GM12878 (cell line): ENCODE results near the gene LRRC4B. TPM values are rescaled to one million over a fixed set of nuclear protein-coding genes. Genes with fewer than 3 reads are reported as not detected.
A peak's percentile ranks its signal among the peaks of the same experiment; 100 is the strongest.

Experiments
- ASH2L ChIP-seq: fragments of 300-600, 200-600 bp; sonication (generic); IDR thresholded peaks from 2 replicates; pipeline ENCODE4 v1.6.1; 2017; ENCODE audit warnings: low read depth, mild to moderate bottlenecking, borderline replicate concordance
- CBFB ChIP-seq: IDR thresholded peaks from 2 replicates; pipeline ENCODE4 v1.6.1; 2016; ENCODE audit warnings: antibody characterized with exemption, low read depth
- CHD2 ChIP-seq: IDR thresholded peaks from 2 replicates; pipeline ENCODE4 v1.6.1; 2011; ENCODE audit warnings: low read depth, low read length, improper control_type of control experiment, borderline replicate concordance
- CREB1 ChIP-seq: IDR thresholded peaks from 2 replicates; pipeline ENCODE4 v1.6.1; 2012; ENCODE audit warnings: low read depth, mild to moderate bottlenecking, inconsistent platforms
- DPF2 ChIP-seq: fragments of 450-650 bp; IDR thresholded peaks from 2 replicates; pipeline ENCODE4 v1.6.1; 2017; ENCODE audit warnings: mild to moderate bottlenecking
- EP300 ChIP-seq, 2 experiments: fragments of 150-350 bp in 1 of 2; IDR thresholded peaks; 2 replicates each; pipeline ENCODE4 v1.6.1; 2011 to 2012; ENCODE audit warnings: low read depth in 2 of 2, low read length in 2 of 2, borderline replicate concordance in 1 of 2, improper control_type of control experiment in 1 of 2, inconsistent platforms in 1 of 2; ENCODE audit not compliant: control insufficient read depth in 1 of 2
- FOXM1 ChIP-seq: IDR thresholded peaks from 2 replicates; pipeline ENCODE4 v1.6.1; 2012; ENCODE audit warnings: low read depth, mild to moderate bottlenecking, inconsistent platforms, low read length, moderate library complexity
- GATAD2B ChIP-seq: fragments of 450-650 bp; conservative IDR thresholded peaks from 2 replicates; pipeline ENCODE4 v1.6.1; 2017; ENCODE audit warnings: low read depth, mild to moderate bottlenecking, moderate library complexity
- MYC ChIP-seq: IDR thresholded peaks from 2 replicates; pipeline ENCODE4 v1.6.1; 2011; ENCODE audit warnings: mild to moderate bottlenecking, low read length, moderate library complexity, inconsistent platforms; ENCODE audit not compliant: insufficient read depth, insufficient replicate concordance, insufficient read length, severe bottlenecking
- NFIC ChIP-seq: IDR thresholded peaks from 2 replicates; pipeline ENCODE4 v1.6.1; 2012; ENCODE audit warnings: low read depth, mild to moderate bottlenecking, inconsistent platforms, low read length, moderate library complexity
- NFYB ChIP-seq: IDR thresholded peaks from 2 replicates; pipeline ENCODE4 v1.6.1; 2011; ENCODE audit warnings: low read depth, mild to moderate bottlenecking, low read length, improper control_type of control experiment, moderate library complexity; ENCODE audit not compliant: insufficient read depth
- PAX5 ChIP-seq: IDR thresholded peaks from 2 replicates; pipeline ENCODE4 v1.6.1; 2011; ENCODE audit warnings: low read depth, low read length, borderline replicate concordance
- POLR2A ChIP-seq: IDR thresholded peaks from 2 replicates; pipeline ENCODE4 v1.6.1; 2011; ENCODE audit warnings: low read depth, mild to moderate bottlenecking, low read length
- RELA ChIP-seq: fragments of 450-650 bp; IDR thresholded peaks from 2 replicates; pipeline ENCODE4 v1.8.0; 2014; ENCODE audit warnings: borderline replicate concordance; ENCODE audit not compliant: partially characterized antibody
- SMARCA5 ChIP-seq: fragments of 450-650 bp; IDR thresholded peaks from 2 replicates; pipeline ENCODE4 v1.6.1; 2017; ENCODE audit warnings: mild to moderate bottlenecking
- SUPT20H ChIP-seq: IDR thresholded peaks from 2 replicates; pipeline ENCODE4 v1.6.1; 2011; ENCODE audit warnings: low read depth, mild to moderate bottlenecking, low read length, moderate library complexity, borderline replicate concordance; ENCODE audit not compliant: control insufficient read depth
- TCF12 ChIP-seq: IDR thresholded peaks from 2 replicates; pipeline ENCODE4 v1.6.1; 2011; ENCODE audit warnings: low read depth, mild to moderate bottlenecking, low read length
- TCF3 ChIP-seq: IDR thresholded peaks from 2 replicates; pipeline ENCODE4 v1.6.1; 2012; ENCODE audit warnings: low read depth, mild to moderate bottlenecking, low read length, borderline replicate concordance; ENCODE audit not compliant: insufficient read depth
- ZNF24 ChIP-seq: fragments of 450-650 bp; IDR thresholded peaks from 2 replicates; pipeline ENCODE4 v1.6.1; 2017; ENCODE audit warnings: antibody characterized with exemption, mild to moderate bottlenecking
- ZNF687 ChIP-seq: fragments of 450-650 bp; IDR thresholded peaks from 2 replicates; pipeline ENCODE4 v1.6.1; 2017; ENCODE audit warnings: mild to moderate bottlenecking, moderate library complexity
- ZZZ3 ChIP-seq: IDR thresholded peaks from 2 replicates; pipeline ENCODE4 v1.6.1; 2011; ENCODE audit warnings: low read depth; ENCODE audit not compliant: control insufficient read depth, insufficient read length
- polyA plus RNA-seq, 11 experiments: library from polyadenylated mRNA; depleted of rRNA in 4 of 11; unstranded in 6 of 11; stranded (reverse) in 5 of 11; fragments of >200 nt; fragmentation: Nextera tagmentation in 4 of 11; fragmentation: Illumina TruSeq in 1 of 11; extraction: Ambion mirVana in 4 of 11; extraction: Trizol in 1 of 11; gene quantifications; 1 replicate in 1 of 11; 2 replicates in 10 of 11; pipeline versions ENCODE4 v1.2.1 to v1.2.3, GENCODE V29; 2011 to 2016; ENCODE audit warnings: inconsistent platforms in 2 of 11, missing spikeins in 2 of 11, low read depth in 1 of 11
- total RNA-seq, 4 experiments: library from RNA; depleted of rRNA in 3 of 4; stranded (reverse); fragments of >200 nt in 3 of 4; fragmentation: Illumina TruSeq in 1 of 4; extraction: Trizol in 1 of 4; gene quantifications; 2 replicates each; pipeline versions ENCODE4 v1.2.1 to v1.2.3, GENCODE V29; 2013 to 2021
- TF ChIP-seq, protein P1 (sequence below): fragments of 450-650 bp; IDR thresholded peaks from 2 replicates; pipeline ENCODE4 v1.6.1; 2017; ENCODE audit warnings: low read depth, mild to moderate bottlenecking, moderate library complexity
- TF ChIP-seq, protein P2 (sequence below), 3 experiments: IDR thresholded peaks in 2 of 3; conservative IDR thresholded peaks in 1 of 3; 2 replicates each; pipeline ENCODE4 v1.5.1; 2011; ENCODE audit warnings: low read depth in 3 of 3, low read length in 3 of 3, mild to moderate bottlenecking in 3 of 3, control low read depth in 2 of 3, moderate library complexity in 2 of 3, inconsistent platforms in 1 of 3, mixed read lengths in 1 of 3; ENCODE audit not compliant: control insufficient read depth in 2 of 3, insufficient read depth in 1 of 3; ENCODE audit errors: extremely low read depth in 1 of 3

LRRC4B gene
- total and polyA plus RNA-seq, 10 of the 15 experiments (the other 5 are each of a cell fraction or from before 2014, with no cell fraction given) = 0.14 TPM; not detected in 9

GRCh38 chr19:50476224-50476906 is 91.9 kb downstream of the LRRC4B start, which contains the start of the genes EMC10 and GARIN5A (continued):
- TF ChIP-seq ZNF687 (peak; percentile 87), CBFB (no peak), MYC (peak; percentile 33), POLR2A (peak; percentile 100), PAX5 (no peak), NFYB (no peak), ASH2L (no peak), EP300 (IDR thresholded peaks at IDR 0.05; ENCODE audit: borderline replicate concordance in 1 of 2, control insufficient read depth in 1 of 2, low read depth in 2 of 2, low read length in 2 of 2) (no peak; a peak in 1 of 4 replicates), SUPT20H (no peak), NFIC (no peak), FOXM1 (no peak), CHD2 (0 out of 2 replicates have a peak, but pooled peaks have one; percentile 40), SMARCA5 (peak; percentile 5; the same call in 1 of the 2 replicates), ZZZ3 (no peak), DPF2 (peak; percentile 66; the same call in 1 of the 2 replicates), RELA (peak; percentile 81), CREB1 (peak; percentile 100), ZNF24 (no peak), GATAD2B (peak; percentile 82; the same call in 1 of the 2 replicates), TCF12 (peak; percentile 75), TCF3 (peak; percentile 87)
- TF ChIP-seq, protein P1, sequence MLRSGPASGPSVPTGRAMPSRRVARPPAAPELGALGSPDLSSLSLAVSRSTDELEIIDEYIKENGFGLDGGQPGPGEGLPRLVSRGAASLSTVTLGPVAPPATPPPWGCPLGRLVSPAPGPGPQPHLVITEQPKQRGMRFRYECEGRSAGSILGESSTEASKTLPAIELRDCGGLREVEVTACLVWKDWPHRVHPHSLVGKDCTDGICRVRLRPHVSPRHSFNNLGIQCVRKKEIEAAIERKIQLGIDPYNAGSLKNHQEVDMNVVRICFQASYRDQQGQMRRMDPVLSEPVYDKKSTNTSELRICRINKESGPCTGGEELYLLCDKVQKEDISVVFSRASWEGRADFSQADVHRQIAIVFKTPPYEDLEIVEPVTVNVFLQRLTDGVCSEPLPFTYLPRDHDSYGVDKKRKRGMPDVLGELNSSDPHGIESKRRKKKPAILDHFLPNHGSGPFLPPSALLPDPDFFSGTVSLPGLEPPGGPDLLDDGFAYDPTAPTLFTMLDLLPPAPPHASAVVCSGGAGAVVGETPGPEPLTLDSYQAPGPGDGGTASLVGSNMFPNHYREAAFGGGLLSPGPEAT = peak; percentile 37; the same call in 1 of the 2 replicates
- TF ChIP-seq, protein P2, sequence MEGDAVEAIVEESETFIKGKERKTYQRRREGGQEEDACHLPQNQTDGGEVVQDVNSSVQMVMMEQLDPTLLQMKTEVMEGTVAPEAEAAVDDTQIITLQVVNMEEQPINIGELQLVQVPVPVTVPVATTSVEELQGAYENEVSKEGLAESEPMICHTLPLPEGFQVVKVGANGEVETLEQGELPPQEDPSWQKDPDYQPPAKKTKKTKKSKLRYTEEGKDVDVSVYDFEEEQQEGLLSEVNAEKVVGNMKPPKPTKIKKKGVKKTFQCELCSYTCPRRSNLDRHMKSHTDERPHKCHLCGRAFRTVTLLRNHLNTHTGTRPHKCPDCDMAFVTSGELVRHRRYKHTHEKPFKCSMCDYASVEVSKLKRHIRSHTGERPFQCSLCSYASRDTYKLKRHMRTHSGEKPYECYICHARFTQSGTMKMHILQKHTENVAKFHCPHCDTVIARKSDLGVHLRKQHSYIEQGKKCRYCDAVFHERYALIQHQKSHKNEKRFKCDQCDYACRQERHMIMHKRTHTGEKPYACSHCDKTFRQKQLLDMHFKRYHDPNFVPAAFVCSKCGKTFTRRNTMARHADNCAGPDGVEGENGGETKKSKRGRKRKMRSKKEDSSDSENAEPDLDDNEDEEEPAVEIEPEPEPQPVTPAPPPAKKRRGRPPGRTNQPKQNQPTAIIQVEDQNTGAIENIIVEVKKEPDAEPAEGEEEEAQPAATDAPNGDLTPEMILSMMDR (IDR thresholded peaks at IDR 0.05 in 2 of 3, conservative IDR thresholded peaks at IDR 0.05 in 1 of 3; ENCODE audit: control insufficient read depth in 2 of 3, extremely low read depth in 1 of 3, insufficient read depth in 1 of 3, low read depth in 3 of 3, low read length in 3 of 3) = no peak
